ENCODE measurements around the gene FEM1B.

The FEM1B gene

GRCh38 chr15:68289057-68289456, 11.5 kb downstream of the FEM1B start:
- H3K4me3 ChIP-seq (ENCODE audit: severe bottlenecking): no peak overlapping the region
- no peak for TF ChIP-seq CTCF (IDR thresholded peaks at IDR 0.05; ENCODE audit: poor library complexity, severe bottlenecking)
- peaks cover 94% of the 10 kb centered on the region for H3K36me3 ChIP-seq (ENCODE audit: low read depth)
- no peaks in the 10 kb centered on the region for H3K9me3 ChIP-seq (ENCODE audit: severe bottlenecking)
- H3K27me3 ChIP-seq (ENCODE audit: insufficient read depth, poor library complexity, severe bottlenecking): no peaks in the 10 kb centered on the region
- 0 out of 3 replicates have a peak, but pooled peaks have one; percentile 35 for ATAC-seq (ENCODE audit: low read depth)
- peaks cover 43% of the 10 kb centered on the region for H3K4me1 ChIP-seq (ENCODE audit: insufficient read depth, poor library complexity, severe bottlenecking)
- H3K27ac ChIP-seq (ENCODE audit: poor library complexity, severe bottlenecking): peak overlapping the region; percentile 12
- DNase-seq (ENCODE audit: low spot score): no peak

GRCh38 chr15:68289621-68290352, 12.2 kb downstream of the FEM1B start:
- no peaks in the 10 kb centered on the region for H3K27me3 ChIP-seq (ENCODE audit: insufficient read depth, poor library complexity, severe bottlenecking)
- no peaks in the 10 kb centered on the region for H3K9me3 ChIP-seq (ENCODE audit: severe bottlenecking)
- no peak for ATAC-seq (ENCODE audit: low read depth)

GRCh38 chr15:68290715-68291114, 13.2 kb downstream of the FEM1B start:
- no peak for DNase-seq (ENCODE audit: low spot score)
- TF ChIP-seq CTCF (IDR thresholded peaks at IDR 0.05; ENCODE audit: poor library complexity, severe bottlenecking): no peak
- H3K36me3 ChIP-seq (ENCODE audit: low read depth): peaks cover 90% of the 10 kb centered on the region
- peaks cover 33% of the 10 kb centered on the region for H3K4me1 ChIP-seq (ENCODE audit: insufficient read depth, poor library complexity, severe bottlenecking)
- no peaks in the 10 kb centered on the region for H3K27me3 ChIP-seq (ENCODE audit: insufficient read depth, poor library complexity, severe bottlenecking)
- H3K4me3 ChIP-seq (ENCODE audit: severe bottlenecking): no peak overlapping the region
- no peaks in the 10 kb centered on the region for H3K9me3 ChIP-seq (ENCODE audit: severe bottlenecking)
- ATAC-seq (ENCODE audit: low read depth): no peak
- no peak overlapping the region for H3K27ac ChIP-seq (ENCODE audit: poor library complexity, severe bottlenecking)

More at GRCh38 chr15:68289621-68290352, 12.2 kb downstream of the FEM1B start:
- Histone ChIP-seq H3K4me1 (ENCODE audit: insufficient read depth, poor library complexity, severe bottlenecking) (peaks cover 37% of the 10 kb centered on the region), H3K4me3 (ENCODE audit: severe bottlenecking) (no peak overlapping the region), H3K36me3 (ENCODE audit: low read depth) (peaks cover 89% of the 10 kb centered on the region), H3K27ac (ENCODE audit: poor library complexity, severe bottlenecking) (no peak overlapping the region)
- no peak for DNase-seq (ENCODE audit: low spot score)
- TF ChIP-seq CTCF (IDR thresholded peaks at IDR 0.05; ENCODE audit: poor library complexity, severe bottlenecking): no peak

- no peaks in the 10 kb centered on the region for H3K27me3 ChIP-seq (ENCODE audit: insufficient read depth, poor library complexity, severe bottlenecking)
- DNase-seq (ENCODE audit: low spot score) (no peak), ATAC-seq (ENCODE audit: low read depth) (no peak)
- H3K4me1 ChIP-seq (ENCODE audit: insufficient read depth, poor library complexity, severe bottlenecking): peaks cover 22% of the 10 kb centered on the region
- no peak for TF ChIP-seq CTCF (IDR thresholded peaks at IDR 0.05; ENCODE audit: poor library complexity, severe bottlenecking)
- no peaks in the 10 kb centered on the region for H3K9me3 ChIP-seq (ENCODE audit: severe bottlenecking)
- H3K4me3 ChIP-seq (ENCODE audit: severe bottlenecking): no peak overlapping the region
- peaks cover 87% of the 10 kb centered on the region for H3K36me3 ChIP-seq (ENCODE audit: low read depth)
- H3K27ac ChIP-seq (ENCODE audit: poor library complexity, severe bottlenecking): no peak overlapping the region
These were observed 14.7 kb downstream of the FEM1B start for GRCh38 chr15:68292157-68292781.

- no peak for TF ChIP-seq CTCF (IDR thresholded peaks at IDR 0.05; ENCODE audit: poor library complexity, severe bottlenecking)
- no peak for ATAC-seq (ENCODE audit: low read depth)
- Histone ChIP-seq H3K9me3 (ENCODE audit: severe bottlenecking) (no peaks in the 10 kb centered on the region), H3K27me3 (ENCODE audit: insufficient read depth, poor library complexity, severe bottlenecking) (no peaks in the 10 kb centered on the region), H3K27ac (ENCODE audit: poor library complexity, severe bottlenecking) (no peak overlapping the region), H3K4me3 (ENCODE audit: severe bottlenecking) (no peak overlapping the region), H3K4me1 (ENCODE audit: insufficient read depth, poor library complexity, severe bottlenecking) (peaks cover 15% of the 10 kb centered on the region), H3K36me3 (ENCODE audit: low read depth) (peaks cover 85% of the 10 kb centered on the region)
- no peak for DNase-seq (ENCODE audit: low spot score)
These were observed 15.4 kb downstream of the FEM1B start for GRCh38 chr15:68292967-68293366.

All from RWPE2 (cell line).